Lower lobe of right lung (tissue), 2 donors: ENCODE results near the gene ATL2. TPM values are rescaled to one million over a fixed set of nuclear protein-coding genes. Genes with fewer than 3 reads are reported as not detected.
A peak's percentile ranks its signal among the peaks of the same experiment; 100 is the strongest.

ENCODE experiments used
- ATAC-seq, 2 donors: fragments of 200-7000 bp; cut with Tn5 transposase; one replicate each; pipeline ENCODE4 v1.9.1; 2020 to 2022; ENCODE audit warnings: mild to moderate bottlenecking in 2 of 2, moderate library complexity in 2 of 2
- DNase-seq: peaks from one replicate; pipeline ENCODE4 v3.0.0-alpha.2; 2020
- H3K27ac ChIP-seq: fragments of 200-600 bp; one replicate; pipeline ENCODE4 v1.8.0; 2022
- H3K27me3 ChIP-seq: fragments of 200-600 bp; one replicate; pipeline ENCODE4 v1.8.0; 2022; ENCODE audit warnings: low read depth
- H3K36me3 ChIP-seq: fragments of 200-600 bp; one replicate; pipeline ENCODE4 v1.8.0; 2022; ENCODE audit warnings: mild to moderate bottlenecking
- H3K4me1 ChIP-seq: fragments of 200-600 bp; one replicate; pipeline ENCODE4 v1.8.0; 2022
- H3K4me3 ChIP-seq: fragments of 200-600 bp; one replicate; pipeline ENCODE4 v1.8.0; 2022; ENCODE audit warnings: mild to moderate bottlenecking
- H3K9me3 ChIP-seq: fragments of 200-600 bp; one replicate; pipeline ENCODE4 v1.8.0; 2022
- CTCF ChIP-seq: fragments of 200-600 bp; IDR thresholded peaks from one replicate; pipeline ENCODE4 v1.8.0; 2022; ENCODE audit warnings: antibody characterized with exemption, mild to moderate bottlenecking
- intact Hi-C: fragments of 100-400 bp; cut with DNase I; formaldehyde crosslinking; loops from one replicate; pipeline ENCODE4 v1.11.0; 2022
- total RNA-seq: library from RNA; stranded (reverse); fragmentation: NEBNext Ultra II Directional; extraction: Animal tissue kit (Norgen Biotek cat#: 25700); gene quantifications from one replicate; pipeline ENCODE4 v1.2.1, GENCODE V29; 2021
- donor health status: DM: no; HTN: yes; CAD: no; lungs with severe emphysema.

Gene ATL2
- total RNA-seq, 1 donor from 2014 or later, result 62.6 TPM

GRCh38 chr2:38376346-38377049, 575 bp downstream of the ATL2 start:
- peak; percentile 80 for DNase-seq
- no peaks in the 10 kb centered on the region for H3K9me3 ChIP-seq
- H3K4me1 ChIP-seq, result peaks cover 56% of the 10 kb centered on the region
- intact Hi-C loops, result no loop called here
- H3K27me3 ChIP-seq, result no peaks in the 10 kb centered on the region
- H3K36me3 ChIP-seq, result no peaks in the 10 kb centered on the region
- ATAC-seq, result peak; percentile 88
- peak overlapping the region; percentile 94 for H3K4me3 ChIP-seq
- peak overlapping the region; percentile 99 for H3K27ac ChIP-seq
- peak; percentile 36 for TF ChIP-seq CTCF

- H3K9me3 ChIP-seq, result no peaks in the 10 kb centered on the region
- H3K36me3 ChIP-seq, result no peaks in the 10 kb centered on the region
- ATAC-seq (peak in 1 of 2 donors; percentile 66), DNase-seq (peak; percentile 74)
- peaks cover 60% of the 10 kb centered on the region for H3K4me1 ChIP-seq
- H3K27ac ChIP-seq, result peak overlapping the region; percentile 99
- H3K4me3 ChIP-seq, result peak overlapping the region; percentile 94
- intact Hi-C loops, result no loop called here
- H3K27me3 ChIP-seq, result no peaks in the 10 kb centered on the region
- TF ChIP-seq CTCF, result no peak
Observed at GRCh38 chr2:38375696-38376345, 1.3 kb downstream of the ATL2 start.

GRCh38 chr2:38374984-38375383, 2.1 kb downstream of the ATL2 start:
- peaks cover 62% of the 10 kb centered on the region for H3K4me1 ChIP-seq
- no peak for TF ChIP-seq CTCF

GRCh38 chr2:38371235-38371634, 5.8 kb downstream of the ATL2 start:
- no peaks in the 10 kb centered on the region for H3K9me3 ChIP-seq
- no peak for TF ChIP-seq CTCF
- no peaks in the 10 kb centered on the region for H3K36me3 ChIP-seq
- no peak for DNase-seq
- intact Hi-C loops, result no loop called here
- ATAC-seq, result peak; percentile 56 to 66
- H3K27ac ChIP-seq, result peak overlapping the region; percentile 19
- peaks cover 59% of the 10 kb centered on the region for H3K4me1 ChIP-seq
- no peaks in the 10 kb centered on the region for H3K27me3 ChIP-seq
- no peak overlapping the region for H3K4me3 ChIP-seq

More at GRCh38 chr2:38374984-38375383, 2.1 kb downstream of the ATL2 start:
- Histone ChIP-seq H3K36me3 (no peaks in the 10 kb centered on the region), H3K27me3 (no peaks in the 10 kb centered on the region), H3K4me3 (peak overlapping the region; percentile 94), H3K27ac (peak overlapping the region; percentile 99), H3K9me3 (no peaks in the 10 kb centered on the region)
- no peak for DNase-seq
- peak in 1 of 2 donors; percentile 20 for ATAC-seq
- intact Hi-C loops, result no loop called here

- H3K27ac ChIP-seq, result no peak overlapping the region
- H3K4me1 ChIP-seq, result peaks cover 59% of the 10 kb centered on the region
Observed at GRCh38 chr2:38370664-38371063, 6.4 kb downstream of the ATL2 start.

More at GRCh38 chr2:38370664-38371063, 6.4 kb downstream of the ATL2 start:
- no peaks in the 10 kb centered on the region for H3K27me3 ChIP-seq
- no peak for TF ChIP-seq CTCF
- ATAC-seq (no peak), DNase-seq (no peak)
- no peak overlapping the region for H3K4me3 ChIP-seq
- H3K36me3 ChIP-seq, result no peaks in the 10 kb centered on the region
- no peaks in the 10 kb centered on the region for H3K9me3 ChIP-seq
- intact Hi-C loops, result no loop called here
